SK-N-SH (cell line): Measurements from ENCODE around the gene PIGL. TPM values are rescaled to one million over a fixed set of nuclear protein-coding genes. Genes with fewer than 3 reads are reported as not detected.

Experiments
- CTCF ChIA-PET: fragments of 300-600, 350-600 bp; formaldehyde crosslinking; extraction: SDS; loops from one replicate; lab custom pipeline; 2021; lab: Yijun Ruan, JAX
- POLR2A ChIA-PET: fragments of 350-600 bp; sonication (Branson Sonifier 250); formaldehyde crosslinking; extraction: SDS; loops from one replicate; lab custom pipeline; 2020; ENCODE audit warnings: antibody characterized with exemption, inconsistent platforms; lab: Yijun Ruan, JAX
- DNase-seq: peaks from one replicate; pipeline ENCODE4 v3.0.0; 2012
- H2AFZ ChIP-seq: fragments of 200-600 bp; sonication (generic); 2 replicates; pipeline ENCODE4 v1.8.1; 2016; ENCODE audit warnings: antibody characterized with exemption, mild to moderate bottlenecking, low read depth
- H3F3A ChIP-seq: fragments of 200-600 bp; sonication (generic); replicated peaks from 2 replicates; pipeline ENCODE3; 2016; ENCODE audit warnings: antibody characterized with exemption, mild to moderate bottlenecking; ENCODE audit not compliant: insufficient read depth
- H3K27ac ChIP-seq, 2 experiments: fragments of 200-500 bp in 1 of 2; fragments of 200-600 bp in 1 of 2; sonication (Bioruptor generic) in 1 of 2; sonication (generic), shearing (Covaris generic) in 1 of 2; 2 replicates each; pipeline versions ENCODE4 v1.5.1 to v1.6.1; 2014 to 2016; ENCODE audit warnings: low read depth in 2 of 2, inconsistent platforms in 1 of 2, low read length in 1 of 2, mild to moderate bottlenecking in 1 of 2, mixed read lengths in 1 of 2
- H3K27me3 ChIP-seq: fragments of 200-600 bp; sonication (generic), shearing (Covaris generic); 2 replicates; pipeline ENCODE4 v1.6.1; 2016; ENCODE audit warnings: mixed run types; ENCODE audit not compliant: insufficient read depth
- H3K36me3 ChIP-seq, 2 experiments: fragments of 200-500 bp in 1 of 2; fragments of 200-600 bp in 1 of 2; sonication (Bioruptor generic) in 1 of 2; sonication (generic) in 1 of 2; replicated peaks in 1 of 2; 2 replicates each; pipeline versions ENCODE3 to v1.5.1; 2014 to 2016; ENCODE audit warnings: low read length in 1 of 2, mild to moderate bottlenecking in 1 of 2; ENCODE audit not compliant: insufficient read depth in 2 of 2, control insufficient read depth in 1 of 2
- H3K4me1 ChIP-seq, 2 experiments: fragments of 200-500 bp in 1 of 2; fragments of 200-600 bp in 1 of 2; sonication (Bioruptor generic) in 1 of 2; sonication (generic), shearing (Covaris generic) in 1 of 2; 2 replicates each; pipeline versions ENCODE4 v1.5.1 to v1.6.1; 2014 to 2016; ENCODE audit warnings: low read depth in 1 of 2, low read length in 1 of 2, mixed run types in 1 of 2; ENCODE audit not compliant: insufficient read depth in 2 of 2, control insufficient read depth in 1 of 2
- H3K4me2 ChIP-seq: fragments of 200-600 bp; sonication (generic), shearing (Covaris generic); 2 replicates; pipeline ENCODE4 v1.6.1; 2017; ENCODE audit warnings: mixed run types
- H3K4me3 ChIP-seq, 2 experiments: fragments of 200-500 bp in 1 of 2; fragments of 200-600 bp in 1 of 2; sonication (Bioruptor generic) in 1 of 2; sonication (generic), shearing (Covaris generic) in 1 of 2; 2 replicates each; pipeline versions ENCODE4 v1.5.1 to v1.8.1; 2014 to 2016; ENCODE audit warnings: low read depth in 2 of 2, inconsistent platforms in 1 of 2, low read length in 1 of 2, mild to moderate bottlenecking in 1 of 2, mixed read lengths in 1 of 2, moderate library complexity in 1 of 2
- H3K79me2 ChIP-seq: fragments of 200-600 bp; sonication (generic); 2 replicates; pipeline ENCODE4 v1.8.1; 2017; ENCODE audit warnings: mild to moderate bottlenecking; ENCODE audit not compliant: insufficient read depth
- H3K9ac ChIP-seq: fragments of 200-600 bp; sonication (generic); 2 replicates; pipeline ENCODE4 v1.6.1; 2017; ENCODE audit warnings: mixed run types
- H3K9me2 ChIP-seq: fragments of 200-600 bp; sonication (generic); 2 replicates; pipeline ENCODE4 v1.6.1; 2017; ENCODE audit warnings: mixed run types
- H3K9me3 ChIP-seq: fragments of 200-600 bp; sonication (generic); 2 replicates; pipeline ENCODE4 v1.6.1; 2017; ENCODE audit warnings: mixed run types, mild to moderate bottlenecking, moderate library complexity
- H4K20me1 ChIP-seq: fragments of 200-600 bp; sonication (generic); 2 replicates; pipeline ENCODE4 v1.6.1; 2017; ENCODE audit warnings: mild to moderate bottlenecking, mixed run types; ENCODE audit not compliant: insufficient read depth
- GABPA ChIP-seq: IDR thresholded peaks from 2 replicates; pipeline ENCODE4 v1.4.0; 2012; ENCODE audit warnings: low read depth, mild to moderate bottlenecking
- JUND ChIP-seq: IDR thresholded peaks from 2 replicates; pipeline ENCODE4 v1.4.0; 2012
- MEF2A ChIP-seq: IDR thresholded peaks from 2 replicates; pipeline ENCODE4 v1.4.0; 2012; ENCODE audit warnings: low read depth, borderline replicate concordance
- NFIC ChIP-seq: IDR thresholded peaks from 2 replicates; pipeline ENCODE4 v1.4.0; 2012; ENCODE audit warnings: borderline replicate concordance
- POLR2AphosphoS5 ChIP-seq: IDR thresholded peaks from 2 replicates; pipeline ENCODE4 v1.6.1; 2012; ENCODE audit warnings: low read depth, low read length
- RAD21 ChIP-seq: IDR thresholded peaks from 2 replicates; pipeline ENCODE4 v1.6.1; 2012; ENCODE audit warnings: mild to moderate bottlenecking, low read length
- RFX5 ChIP-seq: IDR thresholded peaks from 2 replicates; pipeline ENCODE4 v1.6.1; 2012; ENCODE audit warnings: mild to moderate bottlenecking, improper control_type of control experiment, low read length
- SMC3 ChIP-seq: IDR thresholded peaks from 2 replicates; pipeline ENCODE4 v1.6.1; 2012; ENCODE audit warnings: low read depth, low read length, improper control_type of control experiment
- TAF1 ChIP-seq: IDR thresholded peaks from 2 replicates; pipeline ENCODE4 v1.6.1; 2012; ENCODE audit warnings: low read depth, mild to moderate bottlenecking, low read length, moderate library complexity, borderline replicate concordance
- USF1 ChIP-seq: IDR thresholded peaks from 2 replicates; pipeline ENCODE4 v1.4.0; 2012; ENCODE audit warnings: low read depth, borderline replicate concordance
- YY1 ChIP-seq: IDR thresholded peaks from 2 replicates; pipeline ENCODE4 v1.4.0; 2012; ENCODE audit warnings: low read depth, mild to moderate bottlenecking
- ZBTB33 ChIP-seq: IDR thresholded peaks from 2 replicates; pipeline ENCODE4 v1.4.0; 2012; ENCODE audit warnings: low read depth, borderline replicate concordance
- WGBS: methylation state at CpG from one replicate; pipeline ENCODE4 v1.1.6; 2017; ENCODE audit warnings: low lambda C conversion rate; 5-methylcytosine and 5-hydroxymethylcytosine counted together
- polyA plus RNA-seq, 3 experiments: library from polyadenylated mRNA; depleted of rRNA; stranded (reverse); fragments of >200 nt; gene quantifications; 2 replicates each; pipeline ENCODE4 v1.2.3, GENCODE V29; 2012
- TF ChIP-seq, protein P1 (sequence below): IDR thresholded peaks from 2 replicates; pipeline ENCODE4 v1.4.0; 2012; ENCODE audit warnings: low read depth
- TF ChIP-seq, protein P2 (sequence below): fragments of 200-600 bp; sonication (generic); IDR thresholded peaks from 2 replicates; pipeline ENCODE4 v1.6.1; 2017; ENCODE audit warnings: antibody characterized with exemption, mild to moderate bottlenecking, moderate library complexity

Gene PIGL
- polyA plus RNA-seq, 1 of the 3 experiments (the other 2 are of a cell fraction), result 34.0 TPM

- TF ChIP-seq USF1 (no peak), NFIC (peak; percentile 67), ZBTB33 (0 out of 2 replicates have a peak, but pooled peaks have one; percentile 42), SMC3 (no peak), JUND (peak; percentile 96), YY1 (no peak), RFX5 (no peak), GABPA (peak; percentile 38; the same call in 1 of the 2 replicates), MEF2A (peak; percentile 86), TAF1 (peak; percentile 63; the same call in 1 of the 2 replicates), RAD21 (no peak)
- TF ChIP-seq, protein P1, sequence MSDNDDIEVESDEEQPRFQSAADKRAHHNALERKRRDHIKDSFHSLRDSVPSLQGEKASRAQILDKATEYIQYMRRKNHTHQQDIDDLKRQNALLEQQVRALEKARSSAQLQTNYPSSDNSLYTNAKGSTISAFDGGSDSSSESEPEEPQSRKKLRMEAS, result peak; percentile 64
Observed at GRCh38 chr17:16286009-16286946, 69.3 kb downstream of the PIGL start (continued).

DNA sequence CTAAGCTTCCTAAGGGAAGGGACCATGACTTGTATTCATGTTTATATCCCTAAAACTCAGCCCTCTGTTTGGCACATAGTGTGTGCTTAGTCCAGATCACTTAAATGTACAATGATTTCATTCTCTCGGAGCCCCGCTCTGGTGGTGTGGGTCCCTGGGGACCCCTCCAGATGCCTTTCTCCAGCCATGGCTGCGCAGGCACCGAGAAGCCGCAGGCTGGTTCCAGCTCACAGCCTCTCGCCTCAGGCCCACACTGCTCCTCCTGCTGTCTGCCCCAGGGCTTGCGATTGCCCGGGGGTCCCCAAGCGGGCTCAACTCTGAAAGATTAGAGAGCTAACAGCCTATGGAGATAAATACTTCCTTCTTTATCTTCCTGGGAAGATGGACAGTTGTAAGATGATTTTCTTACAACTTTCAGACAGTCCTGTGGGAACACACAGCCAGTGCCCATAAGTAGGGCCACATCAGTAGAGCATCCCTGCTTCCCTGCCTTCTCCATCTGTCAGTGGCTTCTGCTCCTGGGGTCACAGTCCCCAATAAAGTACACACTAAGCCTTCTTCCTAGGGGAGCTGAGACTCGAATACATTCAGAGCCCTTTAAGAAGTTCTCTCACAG, 70.0 kb downstream of the PIGL start:
- CTCF ChIA-PET, result interaction anchor here (1.8 to 2.1 kb wide), 2 partner anchors 18 to 77 kb away, joined by 5 to 6 read pairs; no protein-coding TSS in a partner anchor
- Histone ChIP-seq H2AFZ (no peak overlapping the region), H3K4me1 (peaks cover 2 to 38% of the 10 kb centered on the region in 2 experiments; a peak in 3 of 4 replicates), H3F3A (peaks cover 58% of the 10 kb centered on the region), H3K9me3 (no peaks in the 10 kb centered on the region), H3K4me2 (peak overlapping the region; percentile 72), H3K27ac (peak overlapping the region; percentile 80 to 100), H3K9ac (peak overlapping the region; percentile 77), H4K20me1 (no peaks in the 10 kb centered on the region), H3K4me3 (no peak overlapping the region), H3K9me2 (no peaks in the 10 kb centered on the region), H3K36me3 (peaks cover 0 to 3% of the 10 kb centered on the region in 2 experiments), H3K79me2 (0 out of 2 replicates have a peak, but pooled peaks cover 5% of the 10 kb centered on the region), H3K27me3 (no peaks in the 10 kb centered on the region)
- POLR2A ChIA-PET, result no interaction called here
- WGBS, result 67% methylated on average over 6 of the region's 10 CpGs
- TF ChIP-seq, protein P2, sequence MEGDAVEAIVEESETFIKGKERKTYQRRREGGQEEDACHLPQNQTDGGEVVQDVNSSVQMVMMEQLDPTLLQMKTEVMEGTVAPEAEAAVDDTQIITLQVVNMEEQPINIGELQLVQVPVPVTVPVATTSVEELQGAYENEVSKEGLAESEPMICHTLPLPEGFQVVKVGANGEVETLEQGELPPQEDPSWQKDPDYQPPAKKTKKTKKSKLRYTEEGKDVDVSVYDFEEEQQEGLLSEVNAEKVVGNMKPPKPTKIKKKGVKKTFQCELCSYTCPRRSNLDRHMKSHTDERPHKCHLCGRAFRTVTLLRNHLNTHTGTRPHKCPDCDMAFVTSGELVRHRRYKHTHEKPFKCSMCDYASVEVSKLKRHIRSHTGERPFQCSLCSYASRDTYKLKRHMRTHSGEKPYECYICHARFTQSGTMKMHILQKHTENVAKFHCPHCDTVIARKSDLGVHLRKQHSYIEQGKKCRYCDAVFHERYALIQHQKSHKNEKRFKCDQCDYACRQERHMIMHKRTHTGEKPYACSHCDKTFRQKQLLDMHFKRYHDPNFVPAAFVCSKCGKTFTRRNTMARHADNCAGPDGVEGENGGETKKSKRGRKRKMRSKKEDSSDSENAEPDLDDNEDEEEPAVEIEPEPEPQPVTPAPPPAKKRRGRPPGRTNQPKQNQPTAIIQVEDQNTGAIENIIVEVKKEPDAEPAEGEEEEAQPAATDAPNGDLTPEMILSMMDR, result peak; percentile 35
- no peak for TF ChIP-seq POLR2AphosphoS5
- no peak for DNase-seq
